H1 (cell line): ENCODE data around the gene PPP2R2C. TPM values are rescaled to one million over a fixed set of nuclear protein-coding genes. Genes with fewer than 3 reads are reported as not detected.

ENCODE experiments used
- CTCF ChIA-PET: fragments of 300-600 bp; sonication (Branson Sonifier 250); formaldehyde crosslinking; loops from one replicate; lab custom pipeline; 2021; ENCODE audit not compliant: partially characterized antibody; lab: Charles Lee
- POLR2A ChIA-PET: fragments of 300-600 bp; sonication (Branson Sonifier 250); formaldehyde crosslinking; loops from one replicate; lab custom pipeline; 2021; ENCODE audit warnings: inconsistent platforms; ENCODE audit not compliant: partially characterized antibody; lab: Charles Lee
- DNase-seq, 2 experiments: peaks; one replicate each; pipeline versions ENCODE4 v3.0.0 to v3.0.0-alpha.2; 2010 to 2022; ENCODE audit warnings: low spot score in 2 of 2, low read depth in 1 of 2, mixed read lengths in 1 of 2
- FAIRE-seq: peaks from 2 replicates; lab custom pipeline; 2011; peaks lifted over from hg19 to GRCh38; lab: Jason Lieb, UNC
- H2AFZ ChIP-seq: 2 replicates; pipeline ENCODE4 v1.8.1; 2012; ENCODE audit warnings: low read length, inconsistent platforms
- H2AK5ac ChIP-seq: 2 replicates; pipeline ENCODE4 v1.6.1; 2013; ENCODE audit warnings: low read depth, low read length
- H2BK120ac ChIP-seq: replicated peaks from 2 replicates; pipeline ENCODE3; 2013; ENCODE audit warnings: low read depth, low read length, inconsistent platforms
- H2BK12ac ChIP-seq: 2 replicates; pipeline ENCODE4 v1.6.1; 2013; ENCODE audit warnings: low read depth, low read length
- H2BK15ac ChIP-seq: 2 replicates; pipeline ENCODE4 v1.6.1; 2013; ENCODE audit warnings: low read length
- H2BK20ac ChIP-seq: 2 replicates; pipeline ENCODE4 v1.6.1; 2013; ENCODE audit warnings: low read length
- H2BK5ac ChIP-seq: 2 replicates; pipeline ENCODE4 v1.6.1; 2013; ENCODE audit warnings: low read depth, low read length
- H3K14ac ChIP-seq: 2 replicates; pipeline ENCODE4 v1.6.1; 2013; ENCODE audit warnings: inconsistent platforms; ENCODE audit not compliant: insufficient read length
- H3K18ac ChIP-seq: 2 replicates; pipeline ENCODE4 v1.6.1; 2013; ENCODE audit warnings: low read length; ENCODE audit errors: extremely low read depth
- H3K23ac ChIP-seq: 2 replicates; pipeline ENCODE4 v1.6.1; 2013; ENCODE audit warnings: inconsistent platforms; ENCODE audit not compliant: insufficient read length
- H3K23me2 ChIP-seq: 2 replicates; pipeline ENCODE4 v1.6.1; 2013; ENCODE audit warnings: low read depth, low read length
- H3K27ac ChIP-seq: 2 replicates; pipeline ENCODE4 v1.6.1; 2011; ENCODE audit warnings: low read depth, low read length, inconsistent platforms
- H3K27me3 ChIP-seq, 4 experiments: replicated peaks in 1 of 4; 1 replicate in 1 of 4; 2 replicates in 3 of 4; pipeline versions ENCODE4 v1.6.1 to v1.8.1; 2011 to 2013; ENCODE audit warnings: low read length in 3 of 4, mild to moderate bottlenecking in 3 of 4, inconsistent platforms in 2 of 4, mixed read lengths in 2 of 4, moderate library complexity in 1 of 4; ENCODE audit not compliant: control insufficient read depth in 3 of 4, insufficient read depth in 3 of 4; ENCODE audit errors: extremely low read depth in 1 of 4
- H3K36me3 ChIP-seq, 4 experiments: 2 replicates each; pipeline versions ENCODE4 v1.6.1 to v1.8.1; 2011 to 2013; ENCODE audit warnings: mild to moderate bottlenecking in 4 of 4, low read length in 3 of 4, moderate library complexity in 2 of 4, control low read depth in 1 of 4, inconsistent platforms in 1 of 4; ENCODE audit not compliant: insufficient read depth in 4 of 4, control insufficient read depth in 2 of 4
- H3K4ac ChIP-seq: replicated peaks from 2 replicates; pipeline ENCODE3; 2013; ENCODE audit warnings: low read length, low read depth, mixed read lengths, inconsistent platforms; ENCODE audit not compliant: insufficient read length
- H3K4me1 ChIP-seq, 4 experiments: replicated peaks in 1 of 4; 1 replicate in 1 of 4; 2 replicates in 3 of 4; pipeline versions ENCODE4 v1.6.1 to v1.8.1; 2011 to 2013; ENCODE audit warnings: low read length in 3 of 4, inconsistent platforms in 2 of 4, mixed read lengths in 1 of 4; ENCODE audit not compliant: insufficient read depth in 4 of 4, control insufficient read depth in 3 of 4
- H3K4me2 ChIP-seq, 2 experiments: 2 replicates each; pipeline versions ENCODE4 v1.6.1 to v1.8.1; 2011 to 2013; ENCODE audit warnings: low read depth in 2 of 2, low read length in 2 of 2, control low read depth in 1 of 2, inconsistent platforms in 1 of 2, mild to moderate bottlenecking in 1 of 2; ENCODE audit not compliant: insufficient read depth in 1 of 2
- H3K4me3 ChIP-seq, 4 experiments: fragments of 200-600, 300-600 bp in 1 of 4; sonication (generic), shearing (Covaris generic), sonication (Bioruptor Twin) in 1 of 4; 2 replicates each; pipeline versions ENCODE4 v1.5.1 to v1.8.1; 2011 to 2016; ENCODE audit warnings: low read length in 4 of 4, low read depth in 3 of 4, control low read depth in 2 of 4, inconsistent platforms in 2 of 4, mild to moderate bottlenecking in 2 of 4, mixed read lengths in 1 of 4, moderate library complexity in 1 of 4; ENCODE audit not compliant: insufficient read depth in 2 of 4; ENCODE audit errors: extremely low read depth in 1 of 4
- H3K56ac ChIP-seq: replicated peaks from 2 replicates; pipeline ENCODE3; 2013; ENCODE audit warnings: low read depth, mild to moderate bottlenecking, mixed read lengths, low read length, inconsistent platforms; ENCODE audit not compliant: insufficient read length
- H3K79me1 ChIP-seq: 2 replicates; pipeline ENCODE4 v1.6.1; 2013; ENCODE audit warnings: low read depth, low read length, control low read depth
- H3K79me2 ChIP-seq, 2 experiments: 2 replicates each; pipeline versions ENCODE4 v1.6.1 to v1.8.1; 2012 to 2013; ENCODE audit warnings: low read length in 2 of 2, mild to moderate bottlenecking in 2 of 2, inconsistent platforms in 1 of 2; ENCODE audit not compliant: insufficient read depth in 2 of 2, control insufficient read depth in 1 of 2
- H3K9ac ChIP-seq, 4 experiments: replicated peaks in 1 of 4; 1 replicate in 1 of 4; 2 replicates in 3 of 4; pipeline versions ENCODE4 v1.6.1 to v1.8.1; 2011 to 2013; ENCODE audit warnings: low read depth in 3 of 4, low read length in 3 of 4, control low read depth in 2 of 4, mild to moderate bottlenecking in 2 of 4, moderate library complexity in 2 of 4, inconsistent platforms in 1 of 4; ENCODE audit errors: extremely low read depth in 1 of 4
- H3K9me3 ChIP-seq, 2 experiments: 2 replicates each; pipeline versions ENCODE4 v1.6.1 to v1.8.1; 2012 to 2013; ENCODE audit warnings: mild to moderate bottlenecking in 2 of 2, moderate library complexity in 2 of 2, control low read depth in 1 of 2, inconsistent platforms in 1 of 2, low read depth in 1 of 2, low read length in 1 of 2, mixed read lengths in 1 of 2; ENCODE audit not compliant: insufficient read depth in 2 of 2
- H4K20me1 ChIP-seq, 2 experiments: replicated peaks in 1 of 2; 2 replicates each; pipeline versions ENCODE3 to v1.8.1; 2011 to 2013; ENCODE audit warnings: inconsistent platforms in 2 of 2, low read length in 2 of 2, mild to moderate bottlenecking in 1 of 2; ENCODE audit not compliant: insufficient read depth in 2 of 2, control insufficient read depth in 1 of 2
- H4K5ac ChIP-seq: 2 replicates; pipeline ENCODE4 v1.6.1; 2013; ENCODE audit warnings: low read length, low read depth, mixed read lengths, inconsistent platforms; ENCODE audit not compliant: insufficient read length
- H4K8ac ChIP-seq: 2 replicates; pipeline ENCODE4 v1.8.0; 2013; ENCODE audit warnings: mild to moderate bottlenecking, moderate library complexity, low read length, inconsistent platforms; ENCODE audit not compliant: insufficient read depth; ENCODE audit errors: extremely low read depth
- H4K91ac ChIP-seq: replicated peaks from 2 replicates; pipeline ENCODE3; 2013; ENCODE audit warnings: low read length, mixed read lengths, inconsistent platforms; ENCODE audit not compliant: insufficient read length
- ATF2 ChIP-seq: IDR thresholded peaks from 2 replicates; pipeline ENCODE4 v1.6.1; 2012; ENCODE audit warnings: low read length, inconsistent platforms
- E2F6 ChIP-seq: IDR thresholded peaks from 2 replicates; pipeline ENCODE4 v1.6.1; 2012; ENCODE audit warnings: inconsistent platforms
- JUN ChIP-seq: IDR thresholded peaks from 2 replicates; pipeline ENCODE4 v1.6.1; 2011; ENCODE audit warnings: low read depth, mild to moderate bottlenecking, improper control_type of control experiment, low read length
- MAFK ChIP-seq: IDR thresholded peaks from 2 replicates; pipeline ENCODE4 v1.6.1; 2012; ENCODE audit warnings: low read depth, mild to moderate bottlenecking, improper control_type of control experiment, low read length
- NANOG ChIP-seq: IDR thresholded peaks from 2 replicates; pipeline ENCODE4 v1.6.1; 2011; ENCODE audit warnings: low read length, low read depth, mild to moderate bottlenecking, inconsistent platforms; ENCODE audit not compliant: insufficient read depth, poor library complexity, severe bottlenecking
- NRF1 ChIP-seq: IDR thresholded peaks from 2 replicates; pipeline ENCODE4 v1.6.1; 2011; ENCODE audit warnings: mild to moderate bottlenecking, low read depth, low read length, improper control_type of control experiment
- RXRA ChIP-seq: IDR thresholded peaks from 2 replicates; pipeline ENCODE4 v1.6.1; 2011; ENCODE audit warnings: low read depth, mild to moderate bottlenecking, low read length, moderate library complexity; ENCODE audit not compliant: insufficient read depth
- SIRT6 ChIP-seq: IDR thresholded peaks from one replicate; pipeline ENCODE4 v1.7.1; 2012; ENCODE audit warnings: low read length, inconsistent platforms
- SIX5 ChIP-seq: IDR thresholded peaks from 2 replicates; pipeline ENCODE4 v1.6.1; 2011; ENCODE audit warnings: mild to moderate bottlenecking, low read depth, low read length
- SP2 ChIP-seq: IDR thresholded peaks from 2 replicates; pipeline ENCODE4 v1.6.1; 2012; ENCODE audit warnings: mild to moderate bottlenecking, low read length, inconsistent platforms
- ZNF274 ChIP-seq: IDR thresholded peaks from 2 replicates; pipeline ENCODE4 v1.7.0; 2012; ENCODE audit warnings: low read length, borderline replicate concordance; ENCODE audit errors: extremely low read depth
- WGBS, 2 experiments: shearing (Covaris generic) in 1 of 2; methylation state at CpG; one replicate each; pipeline versions ENCODE4 v1.1.6 to v1.1.7; 2013 to 2015; ENCODE audit warnings: low lambda C conversion rate in 2 of 2, mixed read lengths in 2 of 2, inconsistent platforms in 1 of 2, low coverage in 1 of 2, missing lambda C conversion rate in 1 of 2; ENCODE audit not compliant: insufficient replicate concordance in 2 of 2, insufficient coverage in 1 of 2, insufficient read length in 1 of 2; ENCODE audit errors: extremely low coverage in 1 of 2, missing lambda C conversion rate in 1 of 2; 5-methylcytosine and 5-hydroxymethylcytosine counted together
- polyA plus RNA-seq, 7 experiments: library from polyadenylated mRNA; depleted of rRNA in 3 of 7; stranded (reverse) in 5 of 7; unstranded in 2 of 7; fragments of >200 nt in 5 of 7; fragments of 200-250 nt in 2 of 7; gene quantifications; 1 replicate in 5 of 7; 2 replicates in 1 of 7; 4 replicates in 1 of 7; pipeline versions ENCODE4 v1.2.1 to v1.2.3, GENCODE V29; 2011 to 2013; ENCODE audit warnings: missing spikeins in 2 of 7, mixed read lengths in 2 of 7
- total RNA-seq: library from RNA; stranded (reverse); fragmentation: NEBNext Ultra II Directional; extraction: Animal tissue kit (Norgen Biotek cat#: 25700); gene quantifications from 2 replicates; pipeline ENCODE4 v1.2.1, GENCODE V29; 2021

PPP2R2C gene
- total and polyA plus RNA-seq, 2 of the 8 experiments (the other 6 are each of a cell fraction or from before 2014, with no cell fraction given), result 6.4 TPM

GRCh38 chr4:6364581-6364980 is 107.8 kb downstream of the PPP2R2C start:
- Histone ChIP-seq H3K4ac (no peak overlapping the region), H3K23ac (no peak overlapping the region), H4K8ac (no peak overlapping the region), H2AK5ac (no peak overlapping the region), H3K79me2 (no peaks in the 10 kb centered on the region), H3K36me3 (no peaks in the 10 kb centered on the region), H2BK12ac (no peak overlapping the region), H3K4me3 (no peak overlapping the region), H3K23me2 (no peaks in the 10 kb centered on the region), H2AFZ (no peak overlapping the region), H2BK120ac (no peak overlapping the region), H2BK5ac (no peak overlapping the region), H2BK15ac (no peak overlapping the region), H3K27me3 (0 out of 7 replicates have a peak, but pooled peaks cover 0 to under 1% (median 0%) of the 10 kb centered on the region in 4 experiments), H3K79me1 (no peaks in the 10 kb centered on the region), H3K4me1 (peaks cover 3 to 8% (median 5%) of the 10 kb centered on the region in 4 experiments; a peak in 5 of 7 replicates), H3K9me3 (no peaks in the 10 kb centered on the region), H3K14ac (no peak overlapping the region), H3K4me2 (no peak overlapping the region), H4K20me1 (peaks cover 2 to 12% of the 10 kb centered on the region in 2 experiments), H2BK20ac (no peak overlapping the region), H3K18ac (no peak overlapping the region), H3K9ac (no peak overlapping the region), H4K91ac (no peak overlapping the region), H4K5ac (no peak overlapping the region), H3K56ac (no peak overlapping the region), H3K27ac (no peak overlapping the region)
- ChIA-PET POLR2A (no interaction called here), CTCF (interaction anchor here (1.0 to 1.6 kb wide), 4 partner anchors 9 to 254 kb away, joined by 3 to 6 read pairs (median 4); no protein-coding TSS in a partner anchor)
- WGBS, 2 experiments, result 90% methylated on average over 8 of the region's 8 CpGs; no CpG with 5 or more reads in 1 of the 2 experiments
- no peak for FAIRE-seq
- DNase-seq, result no peak
- TF ChIP-seq RXRA (no peak), SP2 (no peak), NRF1 (no peak), NANOG (no peak), SIX5 (no peak), SIRT6 (no peak), ATF2 (no peak), E2F6 (no peak), JUN (no peak), MAFK (no peak), ZNF274 (no peak)
